Neural cell (in vitro differentiated cells): ENCODE data around the gene C16orf89. TPM values are rescaled to one million over a fixed set of nuclear protein-coding genes. Genes with fewer than 3 reads are reported as not detected.

Experiments
- H2AFZ ChIP-seq: fragments of 200-600, 300-800 bp; sonication (generic), shearing (Covaris generic); 2 replicates; pipeline ENCODE4 v1.6.0; 2014; ENCODE audit warnings: low read depth, mild to moderate bottlenecking, antibody characterized with exemption, low read length, moderate library complexity
- H3F3A ChIP-seq: fragments of 200-600 bp; shearing (Covaris generic); 2 replicates; pipeline ENCODE4 v1.6.1; 2016; ENCODE audit warnings: mild to moderate bottlenecking, moderate library complexity, mixed read lengths, antibody characterized with exemption, low read length; ENCODE audit not compliant: insufficient read depth, poor library complexity, severe bottlenecking
- H3K27ac ChIP-seq: fragments of 200-600, 300-800 bp; sonication (generic), shearing (Covaris generic); 2 replicates; pipeline ENCODE4 v1.5.1; 2014; ENCODE audit warnings: mild to moderate bottlenecking, low read length, moderate library complexity
- H3K27me3 ChIP-seq: fragments of 300-800, 200-600 bp; sonication (generic), shearing (Covaris generic); 2 replicates; pipeline ENCODE4 v1.6.0; 2014; ENCODE audit warnings: mild to moderate bottlenecking, low read depth, low read length, moderate library complexity; ENCODE audit not compliant: insufficient read depth
- H3K36me3 ChIP-seq: fragments of 300-800, 200-600 bp; sonication (generic), shearing (Covaris generic); 2 replicates; pipeline ENCODE4 v1.5.1; 2014; ENCODE audit warnings: mild to moderate bottlenecking, antibody characterized with exemption, low read length, moderate library complexity; ENCODE audit not compliant: insufficient read depth
- H3K4me2 ChIP-seq: fragments of 300-800, 200-600 bp; sonication (generic), shearing (Covaris generic); 2 replicates; pipeline ENCODE4 v1.6.0; 2014; ENCODE audit warnings: mild to moderate bottlenecking, low read length
- H3K4me3 ChIP-seq: fragments of 300-800, 200-600 bp; sonication (generic), shearing (Covaris generic); 2 replicates; pipeline ENCODE4 v1.5.1; 2014; ENCODE audit warnings: mild to moderate bottlenecking, low read length, moderate library complexity
- H3K79me2 ChIP-seq: fragments of 200-600 bp; shearing (Covaris generic); replicated peaks from 2 replicates; pipeline ENCODE4 v1.6.0; 2014; ENCODE audit warnings: mild to moderate bottlenecking, low read length, moderate library complexity; ENCODE audit not compliant: insufficient read depth
- H3K9ac ChIP-seq: fragments of 300-800, 200-600 bp; sonication (generic), shearing (Covaris generic); 2 replicates; pipeline ENCODE4 v1.6.1; 2016; ENCODE audit warnings: mild to moderate bottlenecking, low read length, mixed read lengths
- H3K9me2 ChIP-seq: fragments of 200-600 bp; shearing (Covaris generic); 2 replicates; pipeline ENCODE4 v1.6.1; 2016; ENCODE audit warnings: mild to moderate bottlenecking, low read length, mixed read lengths; ENCODE audit not compliant: insufficient read depth
- H3K9me3 ChIP-seq: fragments of 200-600, 300-800 bp; sonication (generic), shearing (Covaris generic); 2 replicates; pipeline ENCODE4 v1.6.1; 2016; ENCODE audit warnings: mild to moderate bottlenecking, mixed run types, low read length, moderate library complexity, mixed read lengths
- H4K20me1 ChIP-seq: fragments of 200-600 bp; shearing (Covaris generic); 2 replicates; pipeline ENCODE4 v1.6.1; 2016; ENCODE audit warnings: mild to moderate bottlenecking, mixed run types; ENCODE audit not compliant: insufficient read depth
- CTCF ChIP-seq: fragments of 450-650 bp; IDR thresholded peaks from 2 replicates; pipeline ENCODE4 v1.5.1; 2014; ENCODE audit warnings: antibody characterized with exemption, mild to moderate bottlenecking, moderate library complexity; ENCODE audit not compliant: poor library complexity, severe bottlenecking
- EP300 ChIP-seq: fragments of 450-650 bp; conservative IDR thresholded peaks from 2 replicates; pipeline ENCODE4 v1.6.1; 2014; ENCODE audit warnings: antibody characterized with exemption, mild to moderate bottlenecking, moderate library complexity; ENCODE audit not compliant: poor library complexity, severe bottlenecking
- EZH2 ChIP-seq: fragments of 200-600, 300-800 bp; shearing (Covaris generic), sonication (generic); IDR thresholded peaks from 2 replicates; pipeline ENCODE4 v1.6.1; 2014; ENCODE audit warnings: antibody characterized with exemption, low read length, borderline replicate concordance, mild to moderate bottlenecking; ENCODE audit not compliant: insufficient read depth, poor library complexity, severe bottlenecking
- MXI1 ChIP-seq: fragments of 450-650 bp; conservative IDR thresholded peaks from 2 replicates; pipeline ENCODE4 v1.6.1; 2014; ENCODE audit warnings: antibody characterized with exemption, mild to moderate bottlenecking; ENCODE audit not compliant: poor library complexity, severe bottlenecking
- POLR2AphosphoS5 ChIP-seq: IDR thresholded peaks from 2 replicates; pipeline ENCODE4 v1.6.1; 2012
- RAD21 ChIP-seq: fragments of 450-650 bp; conservative IDR thresholded peaks from 2 replicates; pipeline ENCODE4 v1.6.1; 2014; ENCODE audit warnings: antibody characterized with exemption, mild to moderate bottlenecking, moderate library complexity
- REST ChIP-seq: IDR thresholded peaks from 2 replicates; pipeline ENCODE4 v1.6.1; 2012; ENCODE audit warnings: borderline replicate concordance
- SMC3 ChIP-seq: fragments of 450-650 bp; conservative IDR thresholded peaks from 2 replicates; pipeline ENCODE4 v1.6.1; 2014; ENCODE audit warnings: antibody characterized with exemption, mild to moderate bottlenecking, moderate library complexity; ENCODE audit not compliant: poor library complexity
- TAF1 ChIP-seq: IDR thresholded peaks from 2 replicates; pipeline ENCODE4 v1.6.1; 2012; ENCODE audit warnings: low read depth
- polyA plus RNA-seq: library from polyadenylated mRNA; depleted of rRNA; stranded (reverse); fragments of >200 nt; gene quantifications from 2 replicates; pipeline ENCODE4 v1.2.3, GENCODE V29; 2014

C16orf89 gene
- polyA plus RNA-seq, 1 donor from 2014 or later: not detected

GRCh38 chr16:5015351-5015750 is 50.4 kb downstream of the C16orf89 start:
- H2AFZ ChIP-seq: no peak overlapping the region
- H3F3A ChIP-seq: no peaks in the 10 kb centered on the region
- no peaks in the 10 kb centered on the region for H3K36me3 ChIP-seq
- no peaks in the 10 kb centered on the region for H3K9me3 ChIP-seq
- H3K79me2 ChIP-seq: no peaks in the 10 kb centered on the region
- no peak overlapping the region for H3K4me2 ChIP-seq
- H3K4me3 ChIP-seq: no peak overlapping the region
- H3K27me3 ChIP-seq: no peaks in the 10 kb centered on the region
- no peaks in the 10 kb centered on the region for H4K20me1 ChIP-seq
- no peak overlapping the region for H3K27ac ChIP-seq
- H3K9ac ChIP-seq: no peak overlapping the region
- no peaks in the 10 kb centered on the region for H3K9me2 ChIP-seq
- TF ChIP-seq TAF1: no peak
- no peak for TF ChIP-seq CTCF

- no peak for TF ChIP-seq EP300
- TF ChIP-seq REST: no peak
- no peak for TF ChIP-seq EZH2
- no peak for TF ChIP-seq MXI1
- TF ChIP-seq TAF1: no peak
- TF ChIP-seq CTCF: no peak
- no peak for TF ChIP-seq SMC3
- no peak for TF ChIP-seq POLR2AphosphoS5
- TF ChIP-seq RAD21: no peak
These were observed 52.9 kb downstream of the C16orf89 start for GRCh38 chr16:5012887-5013286.

More at GRCh38 chr16:5012887-5013286, 52.9 kb downstream of the C16orf89 start:
- Histone ChIP-seq H4K20me1 (no peaks in the 10 kb centered on the region), H3F3A (no peaks in the 10 kb centered on the region), H3K9me2 (no peaks in the 10 kb centered on the region), H3K36me3 (no peaks in the 10 kb centered on the region), H3K79me2 (no peaks in the 10 kb centered on the region), H3K4me3 (no peak overlapping the region), H3K27me3 (no peaks in the 10 kb centered on the region), H3K4me2 (no peak overlapping the region), H3K9me3 (no peaks in the 10 kb centered on the region), H2AFZ (no peak overlapping the region), H3K27ac (no peak overlapping the region), H3K9ac (no peak overlapping the region)
